Measurements from ENCODE around the gene P4HA3. TPM values are rescaled to one million over a fixed set of nuclear protein-coding genes. Genes with fewer than 3 reads are reported as not detected.

The P4HA3 gene
- total and polyA plus RNA-seq, 12 donors = 0.52 to 2.9 (median 1.0) TPM; not detected in 1

- Histone ChIP-seq H3K4me3 (no peak overlapping the region), H3K4me1 (replicated peaks in 1 of 2) (peaks cover 5 to 51% of the 10 kb centered on the region in 2 donors), H3K9me3 (replicated peaks in 1 of 3) (peaks cover 0 to 2% (median 0%) of the 10 kb centered on the region in 3 donors), H3K36me3 (replicated peaks in 1 of 2) (no peaks in the 10 kb centered on the region), H3K27me3 (no peaks in the 10 kb centered on the region), H3K27ac (peak overlapping the region in 1 of 5 donors; percentile 63)
- peak; percentile 53 to 62 (median 54) for TF ChIP-seq CTCF (IDR thresholded peaks at IDR 0.05)
- no peak for TF ChIP-seq POLR2A (IDR thresholded peaks at IDR 0.05)
- 28 to 33% (median 30%) methylated on average over 10 of the region's 10 CpGs for WGBS, 4 donors
- DNase-seq = peak in 6 of 7 donors; percentile 34 to 56 (median 46)
- intact Hi-C loops (cut with DNase I) = loop anchor here in 1 of 2 donors (5.0 kb wide), 1 partner anchor 64 kb away; no protein-coding TSS in a partner anchor
These were observed 10.2 kb upstream of the P4HA3 start for GRCh38 chr11:74321487-74322188.

GRCh38 chr11:74320538-74320937, 9.1 kb upstream of the P4HA3 start:
- TF ChIP-seq CTCF (IDR thresholded peaks at IDR 0.05) (no peak), POLR2A (IDR thresholded peaks at IDR 0.05) (no peak)
- DNase-seq = no peak
- intact Hi-C loops (cut with DNase I) = loop anchor here in 1 of 2 donors (5.0 kb wide), 1 partner anchor 63 kb away; no protein-coding TSS in a partner anchor
- 56 to 70% (median 60%) methylated on average over 2 of the region's 2 CpGs for WGBS, 4 donors
- Histone ChIP-seq H3K27me3 (no peaks in the 10 kb centered on the region), H3K9me3 (replicated peaks in 1 of 3) (peaks cover 0 to 4% (median 0%) of the 10 kb centered on the region in 3 donors), H3K36me3 (replicated peaks in 1 of 2) (no peaks in the 10 kb centered on the region), H3K4me3 (no peak overlapping the region), H3K27ac (no peak overlapping the region), H3K4me1 (replicated peaks in 1 of 2) (peaks cover 0 to 43% of the 10 kb centered on the region in 2 donors)

GRCh38 chr11:74319139-74319816, 7.8 kb upstream of the P4HA3 start:
- 58 to 65% (median 61%) methylated on average over 5 of the region's 5 CpGs for WGBS, 4 donors
- intact Hi-C loops (cut with DNase I) = loop anchor here in 1 of 2 donors (10.0 kb wide), 1 partner anchor 54 kb away; no protein-coding TSS in a partner anchor
- H3K4me1 ChIP-seq (replicated peaks in 1 of 2) = peaks cover 0 to 40% of the 10 kb centered on the region in 2 donors
- no peaks in the 10 kb centered on the region for H3K27me3 ChIP-seq
- H3K36me3 ChIP-seq (replicated peaks in 1 of 2) = no peaks in the 10 kb centered on the region
- H3K9me3 ChIP-seq (replicated peaks in 1 of 3) = peaks cover 0 to 4% (median 0%) of the 10 kb centered on the region in 3 donors
- peak in 6 of 7 donors; percentile 38 to 66 (median 46) for DNase-seq
- no peak for TF ChIP-seq POLR2A (IDR thresholded peaks at IDR 0.05)
- TF ChIP-seq CTCF (IDR thresholded peaks at IDR 0.05) = no peak
- H3K4me3 ChIP-seq = no peak overlapping the region
- peak overlapping the region in 3 of 5 donors; percentile 2 to 75 (median 47) for H3K27ac ChIP-seq

Measured in adrenal gland (tissue), 12 donors.